Common myeloid progenitor, CD34-positive (primary cell): ENCODE measurements around the gene LRP10.

Experiments
- CTCF ChIA-PET: fragments of 350-600 bp; sonication (Branson Sonifier 250); formaldehyde crosslinking; loops from one replicate; lab custom pipeline; 2021; ENCODE audit warnings: antibody characterized with exemption; lab: Charles Lee
- POLR2A ChIA-PET: fragments of 350-600 bp; sonication (Branson Sonifier 250); formaldehyde crosslinking; loops from one replicate; lab custom pipeline; 2021; ENCODE audit warnings: antibody characterized with exemption; lab: Charles Lee
- DNase-seq, 3 donors: peaks; one replicate each; pipeline versions ENCODE4 v3.0.0 to v3.0.0-alpha.2; 2013
- H3K27ac ChIP-seq, 2 experiments: 1 replicate in 1 of 2; 2 replicates in 1 of 2; pipeline ENCODE4 v1.7.0; 2013; ENCODE audit warnings: inconsistent platforms in 2 of 2, low read length in 2 of 2, mild to moderate bottlenecking in 2 of 2, low read depth in 1 of 2, moderate library complexity in 1 of 2; ENCODE audit not compliant: severe bottlenecking in 2 of 2, insufficient read depth in 1 of 2, poor library complexity in 1 of 2
- H3K27me3 ChIP-seq, 5 experiments: replicated peaks in 2 of 5; 1 replicate in 3 of 5; 2 replicates in 2 of 5; pipeline versions ENCODE4 v1.6.1 to v1.7.0; 2013; ENCODE audit warnings: low read length in 4 of 5, mild to moderate bottlenecking in 2 of 5, moderate library complexity in 2 of 5, inconsistent platforms in 1 of 5; ENCODE audit not compliant: insufficient read depth in 5 of 5, control insufficient read depth in 4 of 5
- H3K36me3 ChIP-seq, 4 experiments: 1 replicate in 2 of 4; 2 replicates in 2 of 4; pipeline versions ENCODE4 v1.6.1 to v1.7.0; 2013; ENCODE audit warnings: low read length in 3 of 4, control low read depth in 1 of 4, mild to moderate bottlenecking in 1 of 4; ENCODE audit not compliant: control insufficient read depth in 4 of 4, insufficient read depth in 4 of 4
- H3K4me1 ChIP-seq, 4 experiments: 1 replicate in 3 of 4; 2 replicates in 1 of 4; pipeline versions ENCODE4 v1.6.1 to v1.7.1; 2013; ENCODE audit warnings: low read length in 3 of 4, mild to moderate bottlenecking in 3 of 4, control low read depth in 1 of 4, inconsistent platforms in 1 of 4, moderate library complexity in 1 of 4; ENCODE audit not compliant: control insufficient read depth in 4 of 4, insufficient read depth in 4 of 4; ENCODE audit errors: control extremely low read depth in 1 of 4
- H3K4me3 ChIP-seq, 7 experiments: 1 replicate in 4 of 7; 2 replicates in 3 of 7; pipeline versions ENCODE4 v1.5.1 to v1.7.0; 2013; ENCODE audit warnings: mild to moderate bottlenecking in 7 of 7, low read length in 6 of 7, moderate library complexity in 6 of 7, inconsistent platforms in 2 of 7, low read depth in 2 of 7, control low read depth in 1 of 7; ENCODE audit not compliant: insufficient read depth in 4 of 7, control insufficient read depth in 1 of 7; ENCODE audit errors: extremely low read depth in 1 of 7
- H3K9me3 ChIP-seq, 5 experiments: 1 replicate in 4 of 5; 2 replicates in 1 of 5; pipeline versions ENCODE4 v1.6.1 to v1.7.1; 2013; ENCODE audit warnings: low read length in 4 of 5, mild to moderate bottlenecking in 2 of 5, inconsistent platforms in 1 of 5, low read depth in 1 of 5, moderate library complexity in 1 of 5; ENCODE audit not compliant: control insufficient read depth in 4 of 5, insufficient read depth in 2 of 5; ENCODE audit errors: control extremely low read depth in 1 of 5
- WGBS: methylation state at CpG from one replicate; pipeline ENCODE4 v1.1.5; 2013; ENCODE audit not compliant: insufficient coverage; 5-methylcytosine and 5-hydroxymethylcytosine counted together

The LRP10 gene

GRCh38 chr14:22837750-22838538 lies 33.6 kb upstream of the LRP10 start:
- H3K36me3 ChIP-seq, result peaks cover 6 to 21% (median 16%) of the 10 kb centered on the region in 4 experiments
- H3K4me3 ChIP-seq, result peak overlapping the region in 2 of 7 experiments; percentile 72 to 78
- CTCF ChIA-PET, result interaction anchor here (1.1 to 24.0 kb wide), 6 partner anchors 8 to 36 kb away, joined by 3 to 707 read pairs (median 5); partner anchors contain the start of gene MRPL52
- POLR2A ChIA-PET, result interaction anchor here (0.7 to 3.7 kb wide), 5 partner anchors 10 to 58 kb away, joined by 3 to 16 read pairs (median 3); no protein-coding TSS in a partner anchor
- H3K4me1 ChIP-seq, result peaks cover 0 to 37% (median 29%) of the 10 kb centered on the region in 4 experiments
- 93% methylated on average over 11 of the region's 25 CpGs for WGBS
- no peak overlapping the region for H3K27ac ChIP-seq
- H3K27me3 ChIP-seq, result peaks cover 0 to 48% (median 11%) of the 10 kb centered on the region in 5 experiments
- no peaks in the 10 kb centered on the region for H3K9me3 ChIP-seq
- DNase-seq, result no peak

- peaks cover 0 to 51% (median 11%) of the 10 kb centered on the region in 5 experiments for H3K27me3 ChIP-seq
- 60% methylated on average over 1 of the region's 6 CpGs for WGBS
- peaks cover 4 to 16% (median 13%) of the 10 kb centered on the region in 4 experiments for H3K36me3 ChIP-seq
- H3K4me3 ChIP-seq, result peak overlapping the region in 2 of 7 experiments; percentile 23 to 25
- ChIA-PET POLR2A (interaction anchor here (0.7 to 3.7 kb wide), 5 partner anchors 9 to 58 kb away, joined by 3 to 16 read pairs (median 3); no protein-coding TSS in a partner anchor), CTCF (interaction anchor here (0.7 to 24.0 kb wide), 6 partner anchors 8 to 283 kb away, joined by 3 to 707 read pairs (median 4); partner anchors contain the start of gene MRPL52)
- peak in 1 of 3 donors; percentile 26 for DNase-seq
- H3K4me1 ChIP-seq, result peaks cover 0 to 37% (median 29%) of the 10 kb centered on the region in 4 experiments
- no peaks in the 10 kb centered on the region for H3K9me3 ChIP-seq
- H3K27ac ChIP-seq, result no peak overlapping the region
Observed at GRCh38 chr14:22838631-22839041, 32.9 kb upstream of the LRP10 start.

GRCh38 chr14:22839159-22839779 lies 32.3 kb upstream of the LRP10 start:
- POLR2A ChIA-PET, result interaction anchor here (1.0 to 3.7 kb wide), 3 partner anchors 9 to 17 kb away, joined by 3 to 16 read pairs (median 6); no protein-coding TSS in a partner anchor
- peaks cover under 1 to 10% (median 6%) of the 10 kb centered on the region in 4 experiments for H3K36me3 ChIP-seq
- CTCF ChIA-PET, result interaction anchor here (0.7 to 24.0 kb wide), 7 partner anchors 9 to 283 kb away, joined by 3 to 707 read pairs (median 3); partner anchors contain the start of gene MRPL52
- DNase-seq, result no peak
- no peak overlapping the region for H3K4me3 ChIP-seq
- no peak overlapping the region for H3K27ac ChIP-seq
- WGBS, result 93% methylated on average over 4 of the region's 6 CpGs
- H3K4me1 ChIP-seq, result peaks cover 0 to 37% (median 29%) of the 10 kb centered on the region in 4 experiments
- peaks cover 0 to 51% (median 11%) of the 10 kb centered on the region in 5 experiments for H3K27me3 ChIP-seq
- H3K9me3 ChIP-seq, result no peaks in the 10 kb centered on the region

- DNase-seq, result no peak
- POLR2A ChIA-PET, result no interaction called here
- Histone ChIP-seq H3K9me3 (no peaks in the 10 kb centered on the region), H3K27ac (no peak overlapping the region), H3K36me3 (no peaks in the 10 kb centered on the region), H3K27me3 (peaks cover 0 to 48% (median 7%) of the 10 kb centered on the region in 5 experiments), H3K4me1 (peaks cover 0 to 36% (median 28%) of the 10 kb centered on the region in 4 experiments), H3K4me3 (no peak overlapping the region)
- CTCF ChIA-PET, result interaction anchor here (1.2 to 24.0 kb wide), 3 partner anchors 11 to 50 kb away, joined by 4 to 707 read pairs (median 707); partner anchors contain the start of genes MMP14 and MRPL52
- 96% methylated on average over 8 of the region's 9 CpGs for WGBS
Observed at GRCh38 chr14:22841311-22841710, 30.2 kb upstream of the LRP10 start.

GRCh38 chr14:22841769-22842168 lies 29.8 kb upstream of the LRP10 start:
- Histone ChIP-seq H3K36me3 (no peaks in the 10 kb centered on the region), H3K4me1 (peaks cover 0 to 32% (median 25%) of the 10 kb centered on the region in 4 experiments), H3K4me3 (no peak overlapping the region), H3K27me3 (peaks cover 0 to 43% (median 5%) of the 10 kb centered on the region in 5 experiments), H3K27ac (no peak overlapping the region), H3K9me3 (no peaks in the 10 kb centered on the region)
- no peak for DNase-seq
- ChIA-PET POLR2A (no interaction called here), CTCF (interaction anchor here (23.5 to 24.0 kb wide), 2 partner anchors 10 to 12 kb away, joined by 707 read pairs; partner anchors contain the start of genes MMP14 and MRPL52)
- 97% methylated on average over 4 of the region's 8 CpGs for WGBS

GRCh38 chr14:22842211-22843122 lies 29.1 kb upstream of the LRP10 start:
- no peaks in the 10 kb centered on the region for H3K36me3 ChIP-seq
- H3K4me1 ChIP-seq, result peaks cover 0 to 25% (median 22%) of the 10 kb centered on the region in 4 experiments
- CTCF ChIA-PET, result interaction anchor here (0.8 to 23.5 kb wide), 3 partner anchors 9 to 13 kb away, joined by 3 to 707 read pairs (median 8); partner anchors contain the start of genes MMP14 and MRPL52
- H3K27ac ChIP-seq, result no peak overlapping the region
- H3K27me3 ChIP-seq, result peaks cover 0 to 36% (median 5%) of the 10 kb centered on the region in 5 experiments
- DNase-seq, result no peak
- no peaks in the 10 kb centered on the region for H3K9me3 ChIP-seq
- POLR2A ChIA-PET, result no interaction called here
- 97% methylated on average over 23 of the region's 28 CpGs for WGBS
- no peak overlapping the region for H3K4me3 ChIP-seq
